ENCODE data around the gene PRKAA1.

GRCh38 chr5:40846371-40846770 is 48.2 kb upstream of the PRKAA1 start:
- TF ChIP-seq EZH2 (IDR thresholded peaks at IDR 0.05; ENCODE audit: low read depth), result no peak
- TF ChIP-seq, protein P1, sequence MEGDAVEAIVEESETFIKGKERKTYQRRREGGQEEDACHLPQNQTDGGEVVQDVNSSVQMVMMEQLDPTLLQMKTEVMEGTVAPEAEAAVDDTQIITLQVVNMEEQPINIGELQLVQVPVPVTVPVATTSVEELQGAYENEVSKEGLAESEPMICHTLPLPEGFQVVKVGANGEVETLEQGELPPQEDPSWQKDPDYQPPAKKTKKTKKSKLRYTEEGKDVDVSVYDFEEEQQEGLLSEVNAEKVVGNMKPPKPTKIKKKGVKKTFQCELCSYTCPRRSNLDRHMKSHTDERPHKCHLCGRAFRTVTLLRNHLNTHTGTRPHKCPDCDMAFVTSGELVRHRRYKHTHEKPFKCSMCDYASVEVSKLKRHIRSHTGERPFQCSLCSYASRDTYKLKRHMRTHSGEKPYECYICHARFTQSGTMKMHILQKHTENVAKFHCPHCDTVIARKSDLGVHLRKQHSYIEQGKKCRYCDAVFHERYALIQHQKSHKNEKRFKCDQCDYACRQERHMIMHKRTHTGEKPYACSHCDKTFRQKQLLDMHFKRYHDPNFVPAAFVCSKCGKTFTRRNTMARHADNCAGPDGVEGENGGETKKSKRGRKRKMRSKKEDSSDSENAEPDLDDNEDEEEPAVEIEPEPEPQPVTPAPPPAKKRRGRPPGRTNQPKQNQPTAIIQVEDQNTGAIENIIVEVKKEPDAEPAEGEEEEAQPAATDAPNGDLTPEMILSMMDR (conservative IDR thresholded peaks at IDR 0.05), result no peak

Measured in PC-9 (cell line).